Heart left ventricle (tissue), 16 donors: ENCODE measurements around the gene PFDN5. TPM values are rescaled to one million over a fixed set of nuclear protein-coding genes. Genes with fewer than 3 reads are reported as not detected.

Experiments
- ATAC-seq, 4 donors: fragments of 200-7000 bp; cut with Tn5 transposase; one replicate each; pipeline ENCODE4 v1.9.1; 2020 to 2022; ENCODE audit warnings: moderate library complexity in 4 of 4, mild to moderate bottlenecking in 3 of 4, moderate number of reproducible peaks in 1 of 4
- DNase-seq, 5 donors: peaks; one replicate each; pipeline ENCODE4 v3.0.0-alpha.2; 2020
- H3K27ac ChIP-seq, 12 donors: fragments of 200-600 bp; sonication (generic) in 4 of 12; one replicate each; pipeline versions ENCODE4 v1.5.0 to v1.8.0; 2016 to 2022; ENCODE audit warnings: mild to moderate bottlenecking in 2 of 12
- H3K27me3 ChIP-seq, 9 donors: fragments of 200-600 bp; sonication (generic) in 2 of 9; one replicate each; pipeline versions ENCODE4 v1.5.1 to v1.8.0; 2016 to 2022; ENCODE audit warnings: mild to moderate bottlenecking in 3 of 9
- H3K36me3 ChIP-seq, 9 donors: fragments of 200-600 bp; sonication (generic) in 2 of 9; one replicate each; pipeline versions ENCODE4 v1.5.0 to v1.8.0; 2018 to 2022; ENCODE audit warnings: mild to moderate bottlenecking in 2 of 9
- H3K4me1 ChIP-seq, 12 donors: fragments of 200-600 bp; sonication (generic) in 4 of 12; one replicate each; pipeline versions ENCODE4 v1.5.0 to v1.8.0; 2016 to 2022; ENCODE audit warnings: mild to moderate bottlenecking in 3 of 12
- H3K4me3 ChIP-seq, 12 donors: fragments of 200-600 bp; sonication (generic) in 4 of 12; one replicate each; pipeline versions ENCODE4 v1.5.0 to v1.8.0; 2017 to 2022; ENCODE audit warnings: mild to moderate bottlenecking in 9 of 12, moderate library complexity in 4 of 12
- H3K9me3 ChIP-seq, 12 donors: fragments of 200-600 bp; sonication (generic) in 4 of 12; one replicate each; pipeline versions ENCODE4 v1.5.0 to v1.8.0; 2016 to 2022; ENCODE audit warnings: mild to moderate bottlenecking in 1 of 12
- CTCF ChIP-seq, 12 donors: fragments of 200-600 bp; sonication (generic) in 4 of 12; IDR thresholded peaks; one replicate each; pipeline versions ENCODE4 v1.5.0 to v1.8.0; 2018 to 2022; ENCODE audit warnings: antibody characterized with exemption in 12 of 12, mild to moderate bottlenecking in 5 of 12
- POLR2A ChIP-seq, 2 donors: fragments of 450-650 bp; IDR thresholded peaks; one replicate each; pipeline ENCODE4 v1.6.1; 2017; ENCODE audit warnings: antibody characterized with exemption in 2 of 2, mild to moderate bottlenecking in 2 of 2, moderate library complexity in 2 of 2
- WGBS, 4 donors: extraction: QIAGEN DNeasy Blood & Tissue Kit in 2 of 4; methylation state at CpG; one replicate each; pipeline versions ENCODE4 v1.1.5 to v1.1.7; 2013 to 2018; 5-methylcytosine and 5-hydroxymethylcytosine counted together
- intact Hi-C, 10 donors: fragments of 100-400 bp; cut with DNase I; formaldehyde crosslinking; loops; one replicate each; pipeline versions ENCODE4 v1.11.1 to v1.14.2; 2022
- polyA plus RNA-seq, 2 donors: library from polyadenylated mRNA; stranded (reverse); fragments of 200-250 nt; gene quantifications; one replicate each; pipeline ENCODE4 v1.2.3, GENCODE V29; 2013
- total RNA-seq, 9 donors: library from RNA; depleted of rRNA in 2 of 9; stranded (reverse); fragments of >200 nt in 2 of 9; fragmentation: NEBNext Ultra II Directional in 3 of 9; extraction: Animal tissue kit (Norgen Biotek cat#: 25700) in 3 of 9; gene quantifications; one replicate each; pipeline versions ENCODE4 v1.1.0 to v1.2.4, GENCODE V29; 2016 to 2023
- donor health status: ischemic (EF 13 %, LVEDD 7.1; RV severe dilation, severe dysfunction).
- donor health status: healthy with polysubstance abuse.
- donor health status: DM: no; HTN: yes; CAD: no.
- donor health status: DM: no; HTN: no; CAD: no.
- donor health status: ischemic (EF 25% LVEDD 6.9; RV normal size, moderate dysfunction).
- donor health status: ischemic (EF 25% LVEDD 5.7; RV mildly dilated, moderate dysfunction).
- donor health status: healthy.
- donor health status: DM: yes; HTN: yes; CAD: no.
- donor health status: ischemic (EF 35%, LVEDD 5.7; RV mildly dilated, moderate dysfunction).
- donor health status: nonischemic (EF 11% LVEDD 7.7; RV severe dilation, severe dysfunction).
- donor health status: DM: yes; HTN: yes; CAD: no.
- donor health status: PGD.
- donor health status: ischemic (EF 29% LVEDD 5.4; RV normal size, mild dysfunction).
- donor health status: nonischemic (EF 23%, LVEDD 6.1; RV moderate dilation, normal function).

The PFDN5 gene
- total and polyA plus RNA-seq, 11 donors, result 289 to 979 (median 360) TPM

GRCh38 chr12:53308276-53308675 is 12.9 kb downstream of the PFDN5 start:
- H3K36me3 ChIP-seq, result peaks cover 0 to 89% (median 81%) of the 10 kb centered on the region in 9 donors
- intact Hi-C loops, result no loop called here
- WGBS, 4 donors, result 71 to 80% (median 76%) methylated on average over 4 of the region's 4 CpGs

GRCh38 chr12:53313996-53314395 is 18.7 kb downstream of the PFDN5 start:
- TF ChIP-seq CTCF (IDR thresholded peaks at IDR 0.05), result no peak
- H3K27ac ChIP-seq, result no peak overlapping the region
- 61 to 88% (median 64%) methylated on average over 2 to 3 of the region's 3 CpGs for WGBS, 4 donors
- H3K36me3 ChIP-seq, result peaks cover 0 to 91% (median 79%) of the 10 kb centered on the region in 9 donors
- no peaks in the 10 kb centered on the region for H3K4me1 ChIP-seq
- ATAC-seq, result no peak
- H3K9me3 ChIP-seq, result no peaks in the 10 kb centered on the region
- no peaks in the 10 kb centered on the region for H3K27me3 ChIP-seq
- no peak for DNase-seq
- intact Hi-C loops, result no loop called here
- no peak overlapping the region for H3K4me3 ChIP-seq

More at GRCh38 chr12:53308276-53308675, 12.9 kb downstream of the PFDN5 start:
- DNase-seq (no peak), ATAC-seq (no peak)
- Histone ChIP-seq H3K4me3 (no peak overlapping the region), H3K27me3 (no peaks in the 10 kb centered on the region), H3K9me3 (no peaks in the 10 kb centered on the region), H3K4me1 (peaks cover 0 to 4% (median 0%) of the 10 kb centered on the region in 12 donors), H3K27ac (no peak overlapping the region)
- TF ChIP-seq POLR2A (IDR thresholded peaks at IDR 0.05) (no peak), CTCF (IDR thresholded peaks at IDR 0.05) (no peak)

GRCh38 chr12:53320352-53321195 is 25.2 kb downstream of the PFDN5 start:
- Histone ChIP-seq H3K27ac (peak overlapping the region; percentile 86 to 96 (median 92)), H3K4me3 (peak overlapping the region; percentile 41 to 97 (median 78)), H3K27me3 (no peaks in the 10 kb centered on the region), H3K36me3 (peaks cover 0 to 38% (median 31%) of the 10 kb centered on the region in 9 donors), H3K4me1 (peaks cover 0 to 38% (median 30%) of the 10 kb centered on the region in 12 donors), H3K9me3 (no peaks in the 10 kb centered on the region)
- intact Hi-C loops, result loop anchor here in 8 of 10 donors (1.0 to 10.0 kb wide), 4 partner anchors 25 to 187 kb away; partner anchors contain the start of genes NPFF (in 6 of the 8), TARBP2 (in 6 of the 8) and PFDN5 (in 1 of the 8)
- WGBS, 4 donors, result 36 to 42% (median 38%) methylated on average over 10 of the region's 10 CpGs
- TF ChIP-seq CTCF (IDR thresholded peaks at IDR 0.05) (no peak), POLR2A (IDR thresholded peaks at IDR 0.05) (no peak)
- DNase-seq (no peak), ATAC-seq (no peak)

- peak overlapping the region; percentile 60 to 87 (median 70) for H3K4me3 ChIP-seq
- TF ChIP-seq POLR2A (IDR thresholded peaks at IDR 0.05), result no peak
- TF ChIP-seq CTCF (IDR thresholded peaks at IDR 0.05), result no peak
- no peaks in the 10 kb centered on the region for H3K27me3 ChIP-seq
- 27 to 47% (median 40%) methylated on average over 25 to 28 of the region's 28 CpGs for WGBS, 4 donors
- H3K27ac ChIP-seq, result peak overlapping the region; percentile 72 to 97 (median 92)
- H3K36me3 ChIP-seq, result peaks cover 0 to 6% (median 2%) of the 10 kb centered on the region in 9 donors
- intact Hi-C loops, result loop anchor here (1.0 to 10.0 kb wide), 9 partner anchors 21 to 185 kb away; partner anchors contain the start of genes TARBP2 (in 8 of the 10), NPFF (in 6 of the 10) and SP1 (in 1 of the 10)
- ATAC-seq (no peak), DNase-seq (peak in 4 of 5 donors; percentile 25 to 67 (median 38))
- H3K4me1 ChIP-seq, result peaks cover 0 to 45% (median 32%) of the 10 kb centered on the region in 12 donors
- no peaks in the 10 kb centered on the region for H3K9me3 ChIP-seq
These were observed 28.9 kb downstream of the PFDN5 start for GRCh38 chr12:53324113-53324778.
